NCI-H748 treated with DMSO at 0.1 percent for 48 hours (cell line): ENCODE results near the gene TNP2.

Experiments used
- DNase-seq: peaks from one replicate; lab custom pipeline; 2025; lab: John Stamatoyannopoulos, UW

TNP2 gene

DNA sequence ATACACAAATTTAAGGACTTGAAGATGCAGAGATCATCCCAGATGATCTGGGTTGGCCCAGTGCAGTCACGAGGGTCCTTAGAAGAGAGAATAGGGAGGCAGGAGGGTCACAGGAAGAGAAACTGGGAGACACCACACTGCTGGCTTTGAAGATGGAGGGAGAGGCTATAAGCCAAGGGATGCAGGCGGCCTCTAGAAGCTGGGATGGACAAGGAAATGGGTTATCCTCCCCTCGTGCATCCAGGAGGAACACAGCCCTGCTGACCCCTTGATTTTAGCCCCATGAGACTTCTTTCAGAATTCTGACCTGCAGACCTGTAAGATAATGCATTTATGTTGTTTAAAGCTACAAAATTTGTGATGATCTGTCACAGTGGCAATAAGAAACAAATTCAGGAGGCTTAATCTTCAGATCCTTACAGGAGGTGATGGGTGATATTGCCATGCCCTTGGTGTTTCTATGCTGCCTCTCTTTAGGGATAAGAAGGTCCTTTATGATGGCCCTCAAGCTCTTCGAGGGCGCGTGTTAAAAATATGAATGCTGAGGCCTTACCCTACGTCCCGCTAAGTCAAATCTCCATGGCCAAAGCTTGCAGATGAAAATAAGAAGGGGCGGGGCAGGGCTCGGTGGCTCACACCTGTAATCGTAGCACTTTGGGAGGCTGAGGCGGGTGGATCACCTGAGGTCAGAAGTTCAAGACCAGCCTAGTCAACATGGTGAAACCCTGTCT is 8.6 kb upstream of the TNP2 start:
- DNase-seq = no peak

DNA sequence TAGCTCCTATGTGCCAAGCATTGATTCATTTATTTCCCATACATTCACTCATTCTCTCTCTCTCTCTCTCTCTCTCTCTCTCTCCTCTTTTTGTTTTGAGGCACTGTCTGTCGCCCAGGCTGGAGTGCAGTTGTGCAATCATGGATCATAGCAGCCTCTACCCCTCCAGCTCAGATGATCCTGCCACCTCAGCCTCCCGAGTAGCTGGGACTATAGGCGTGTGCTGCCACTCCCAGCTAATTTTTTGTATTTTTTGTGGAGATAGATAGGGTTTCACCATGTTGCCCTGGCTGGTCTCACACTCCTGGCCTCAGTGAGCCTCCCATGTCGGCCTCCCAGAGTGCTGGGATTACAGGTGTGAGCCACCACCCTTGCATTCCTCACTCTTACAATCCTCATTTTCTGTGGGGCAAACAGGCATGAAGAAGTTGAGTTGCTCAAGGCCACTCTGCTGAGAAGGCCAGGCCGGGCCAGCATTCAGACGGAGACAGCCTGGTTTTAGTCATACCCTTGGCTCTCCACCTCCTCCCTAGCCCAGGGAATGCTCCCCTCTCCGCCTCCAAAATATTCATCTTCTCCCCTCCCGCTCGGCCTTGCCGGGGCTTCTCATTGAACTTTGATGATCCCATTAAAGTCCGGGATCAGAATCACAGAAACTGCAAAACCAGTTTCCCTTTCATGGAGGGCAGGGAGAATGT is 7.9 kb upstream of the TNP2 start:
- no peak for DNase-seq

DNA sequence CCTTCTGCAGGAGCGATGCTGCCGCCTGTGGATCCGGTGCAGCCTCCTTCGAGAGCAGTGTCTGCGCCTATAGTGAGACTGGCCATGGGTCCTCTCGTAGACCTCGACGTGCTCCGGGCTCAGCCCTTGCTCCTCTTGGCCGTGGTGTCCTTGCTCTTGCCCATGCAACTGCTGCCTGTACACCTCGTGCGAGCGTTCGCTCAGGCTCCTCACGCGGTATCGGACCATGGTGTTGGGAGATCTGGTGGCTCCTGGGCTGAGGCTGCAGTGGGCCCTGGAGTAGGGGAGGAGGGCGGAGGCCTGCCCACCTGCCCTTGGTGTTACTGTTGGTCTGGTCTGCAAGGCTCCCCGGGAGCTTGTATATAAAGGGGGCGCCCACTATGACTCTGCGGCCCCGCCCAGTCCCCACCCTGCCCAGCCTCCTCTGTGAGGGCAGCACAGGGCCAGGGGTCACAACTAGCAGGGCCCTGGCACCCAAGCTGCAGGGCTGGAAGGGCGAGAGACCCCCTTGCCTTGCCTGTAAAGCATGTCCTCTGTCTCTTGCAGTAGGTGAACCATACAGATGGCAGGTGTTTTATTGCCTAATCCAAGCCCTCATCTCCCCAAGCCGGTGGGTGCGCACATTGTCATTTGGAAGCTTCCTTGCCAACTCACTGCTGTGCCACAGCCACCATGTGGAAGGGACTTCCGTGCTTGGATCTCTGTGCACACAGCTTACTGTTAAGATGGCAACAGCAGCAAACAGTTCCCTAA is 7.2 kb upstream of the TNP2 start, which contains the start of gene PRM2:
Gene PRM2 (minus strand): TSS at position 338 of the 753 bp plus-strand sequence. CDS start 110 bp downstream, at position 228.
- DNase-seq = no peak

DNA sequence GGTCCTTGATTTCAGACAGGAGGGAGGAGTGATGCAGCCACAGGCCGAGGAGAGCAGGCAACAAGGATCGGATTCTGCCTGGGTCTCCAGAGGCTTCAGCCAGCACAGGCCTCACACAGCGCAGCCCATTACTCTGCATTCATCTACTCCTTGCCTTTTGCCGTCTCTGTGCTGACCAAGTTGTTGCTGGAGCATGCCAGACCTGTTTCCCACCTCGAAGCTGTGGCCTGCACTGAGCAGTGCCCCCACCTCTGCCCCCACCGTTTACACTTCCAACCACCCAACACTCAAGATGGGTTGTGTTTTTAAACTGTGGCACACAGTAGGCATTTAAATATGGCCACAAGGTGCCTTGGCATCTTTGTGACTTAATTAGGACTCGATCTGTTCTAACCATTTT is 5.8 kb upstream of the TNP2 start:
- no peak for DNase-seq

DNA sequence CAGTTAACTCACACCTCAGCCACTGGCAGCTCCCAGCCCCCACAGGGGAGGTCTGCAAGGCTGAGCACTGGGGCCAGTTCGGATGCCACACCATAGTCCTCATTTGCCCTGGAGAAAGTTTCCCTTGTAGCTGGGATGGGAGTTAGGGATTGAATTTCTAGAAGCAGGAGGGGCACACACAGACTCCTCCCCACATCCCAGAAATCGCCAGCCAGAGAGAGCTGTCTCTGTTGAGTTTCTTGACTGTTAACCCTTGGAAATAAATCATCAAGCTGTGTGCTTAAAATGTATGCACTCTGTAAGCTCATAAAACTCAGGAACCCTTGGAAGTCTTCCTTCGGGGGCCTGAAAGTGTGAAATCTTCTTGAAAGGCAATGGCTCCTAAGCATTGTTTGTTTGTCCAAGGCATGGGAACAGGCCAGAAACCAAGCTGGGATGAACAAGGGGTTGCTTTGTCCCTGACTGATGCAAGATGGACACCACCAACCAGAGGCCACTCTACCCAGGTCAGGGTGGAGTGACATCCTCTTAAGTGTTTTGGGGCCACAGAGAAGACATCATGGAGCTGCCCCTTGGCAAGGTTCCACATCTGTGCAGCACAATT is 4.7 kb upstream of the TNP2 start:
- no peak for DNase-seq

DNA sequence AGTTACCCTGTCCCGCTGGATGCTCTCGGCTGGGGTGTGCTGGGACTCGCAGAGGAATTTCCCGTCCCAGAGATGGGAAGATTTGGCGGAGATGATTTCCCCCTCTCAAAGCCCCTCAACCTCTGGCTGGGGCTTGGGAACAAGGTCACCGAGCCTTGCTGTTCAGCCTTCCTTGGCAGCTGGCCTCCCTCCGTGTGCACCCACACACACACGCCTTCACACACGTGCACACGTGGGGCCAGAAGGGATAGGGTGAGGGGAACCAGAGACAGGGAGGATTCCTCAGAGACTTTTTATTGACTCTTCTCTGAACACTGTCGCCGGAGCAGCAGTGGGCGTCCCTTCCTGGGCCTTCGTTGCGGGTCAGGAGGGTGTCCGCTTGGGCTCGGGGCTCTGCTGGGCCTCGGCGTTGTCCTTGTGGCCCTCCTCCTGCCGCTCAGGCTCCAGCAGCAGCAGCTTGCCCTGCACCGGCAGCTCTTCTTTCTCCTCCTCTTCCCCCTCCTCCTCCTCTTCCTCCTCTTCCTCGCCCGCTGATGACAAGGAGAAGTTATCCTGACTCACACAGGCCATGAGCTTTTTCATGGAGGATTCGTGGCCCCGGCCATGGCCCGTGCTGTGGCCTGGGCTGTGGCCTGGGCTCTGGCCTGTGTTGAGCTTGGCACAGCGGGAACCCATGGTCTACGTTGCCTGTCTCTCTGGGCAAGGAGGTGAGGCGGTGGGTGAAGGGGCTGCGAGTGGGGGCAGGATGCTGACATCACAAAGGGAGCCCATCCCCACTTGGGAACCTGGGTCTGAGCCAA is 4.0 kb upstream of the TNP2 start, which contains the start of gene PRM3:
Gene PRM3 (minus strand): TSS at position 709 of the 800 bp plus-strand sequence. CDS start 34 bp downstream, at position 675.
- DNase-seq = no peak

DNA sequence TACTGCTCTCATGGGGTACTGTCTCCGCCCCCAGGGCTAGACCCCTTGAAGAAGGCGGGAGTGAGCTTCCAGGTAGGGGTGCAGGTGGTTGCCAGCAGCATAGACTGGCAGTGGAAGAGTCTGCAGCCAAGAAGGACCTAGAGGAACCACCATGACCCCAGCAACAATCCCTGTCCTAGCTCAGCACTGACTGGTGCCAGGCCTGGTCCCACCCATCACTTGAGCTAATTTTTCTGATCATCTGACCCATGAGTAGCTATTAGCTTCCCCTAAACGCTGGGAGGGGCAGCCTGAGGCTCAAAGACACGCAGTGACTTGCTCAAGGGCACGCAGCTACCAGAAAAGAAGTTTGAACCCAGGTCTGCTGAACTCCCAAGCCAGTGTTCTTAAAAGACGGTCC is 3.4 kb upstream of the TNP2 start:
- no peak for DNase-seq

DNA sequence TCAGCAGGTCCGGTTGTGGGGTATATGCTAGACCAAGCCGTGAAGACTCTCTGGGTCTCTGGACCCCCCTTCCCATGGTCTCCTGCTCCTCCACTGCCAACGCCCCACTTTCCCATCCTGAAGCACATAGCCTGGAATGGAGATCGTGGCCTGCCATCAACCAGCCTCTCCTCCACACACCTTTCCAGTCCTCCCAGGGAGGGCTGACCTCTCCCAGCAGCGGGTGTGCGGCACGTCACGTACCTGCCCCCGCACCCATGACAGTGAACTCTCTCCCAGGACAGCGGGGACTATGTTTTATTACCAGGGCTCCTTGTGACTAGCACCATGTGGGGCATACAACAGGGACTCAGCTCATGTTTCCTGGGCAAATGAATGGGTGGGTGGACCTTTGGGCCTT is 2.5 kb upstream of the TNP2 start:
- DNase-seq = no peak

DNA sequence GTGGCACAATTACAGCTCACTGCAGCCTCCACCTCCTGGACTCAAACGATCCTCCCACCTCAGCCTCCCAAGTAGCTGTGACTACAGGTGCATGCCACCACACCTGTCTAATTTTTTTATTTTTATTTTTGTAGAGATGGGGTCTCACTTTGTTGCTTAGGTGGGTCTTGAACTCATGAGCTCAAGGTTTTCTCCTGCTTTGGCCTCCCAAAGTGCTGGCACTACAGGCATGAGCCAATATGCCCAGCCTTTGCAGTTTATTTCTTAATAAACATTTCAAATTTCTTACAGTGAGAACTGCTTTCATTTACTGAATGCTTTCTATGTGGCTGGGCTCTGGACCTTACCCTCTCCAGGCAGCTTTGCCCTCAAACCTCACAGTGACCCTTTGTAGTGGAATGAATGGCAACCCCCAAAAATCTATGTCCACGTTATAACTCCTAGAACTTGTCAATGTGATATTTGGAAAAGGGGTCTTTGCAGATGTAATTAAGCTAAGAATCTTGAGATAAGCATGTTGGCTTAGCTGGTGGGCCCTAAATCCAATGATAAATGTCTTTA is 1.6 kb upstream of the TNP2 start:
- DNase-seq = no peak

DNA sequence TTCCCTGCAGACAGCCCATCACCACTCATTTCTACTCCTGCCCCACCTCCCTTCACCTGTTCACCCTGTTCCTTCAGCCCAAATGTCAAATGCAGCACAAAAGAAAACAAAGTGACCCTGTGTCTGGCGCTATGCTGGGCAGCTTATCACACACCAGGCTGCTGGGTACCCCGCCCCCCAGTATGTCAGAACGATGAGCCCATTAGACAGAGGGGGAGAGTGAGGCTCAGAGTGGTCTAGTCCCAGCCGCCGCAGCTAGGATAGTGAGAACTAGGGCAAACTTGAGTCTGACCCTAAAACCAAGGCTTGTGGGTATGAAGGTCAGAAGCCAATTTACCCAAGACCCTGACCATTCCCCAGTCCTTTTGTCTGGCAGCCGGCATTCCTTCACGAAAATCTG is 4.0 kb downstream of the TNP2 start:
- DNase-seq = no peak

DNA sequence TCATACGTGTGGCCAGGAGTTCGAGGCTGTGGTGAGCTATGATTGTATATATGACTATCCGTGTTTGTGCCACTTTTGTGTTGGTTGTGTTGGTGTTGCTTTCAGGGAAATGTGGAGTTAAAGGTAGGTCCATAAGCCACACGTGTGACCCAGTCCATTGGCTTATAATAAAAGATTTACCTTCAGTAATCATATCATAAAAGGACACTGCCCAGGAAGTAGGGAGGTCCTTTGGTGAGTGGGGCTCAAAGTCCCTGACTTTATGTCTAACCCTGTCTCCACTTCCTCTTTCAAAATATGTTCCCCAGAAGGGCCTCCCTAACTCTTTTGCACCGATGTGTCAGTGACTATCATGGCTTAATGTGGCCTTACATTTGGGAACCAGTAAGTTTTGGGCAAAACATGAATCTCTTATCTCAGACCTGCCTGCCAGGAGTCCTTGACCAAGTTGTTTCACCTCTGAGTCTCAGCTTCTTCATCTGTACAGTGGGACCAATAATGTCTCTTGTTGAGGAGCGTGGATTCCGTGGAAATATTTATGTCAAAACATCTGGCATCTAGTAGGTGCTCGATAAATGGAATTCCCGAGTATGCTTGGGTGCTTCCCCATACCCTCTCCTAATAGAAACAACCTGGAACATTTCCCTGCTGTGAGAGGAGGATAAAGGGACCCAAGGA is 4.8 kb downstream of the TNP2 start:
- no peak for DNase-seq

DNA sequence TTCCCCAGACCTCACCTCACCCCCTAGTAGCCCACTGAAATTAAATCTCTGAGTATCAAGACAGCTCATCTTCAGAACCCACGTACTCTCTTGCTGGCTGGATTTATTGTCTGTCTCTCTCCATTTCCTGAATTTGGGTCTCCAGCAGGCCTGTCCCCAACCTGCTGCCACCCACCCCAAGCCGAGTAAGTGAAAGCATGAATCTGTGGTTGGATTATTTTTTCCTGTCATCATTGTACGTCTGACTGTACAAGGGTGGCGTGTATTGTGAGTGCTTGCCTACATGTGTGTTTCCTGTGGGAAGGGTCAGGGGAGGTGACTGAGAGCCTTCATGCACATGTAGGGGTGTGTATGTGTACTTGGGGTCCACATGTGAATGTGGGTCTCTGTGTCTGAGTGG is 5.4 kb downstream of the TNP2 start:
- DNase-seq = no peak

DNA sequence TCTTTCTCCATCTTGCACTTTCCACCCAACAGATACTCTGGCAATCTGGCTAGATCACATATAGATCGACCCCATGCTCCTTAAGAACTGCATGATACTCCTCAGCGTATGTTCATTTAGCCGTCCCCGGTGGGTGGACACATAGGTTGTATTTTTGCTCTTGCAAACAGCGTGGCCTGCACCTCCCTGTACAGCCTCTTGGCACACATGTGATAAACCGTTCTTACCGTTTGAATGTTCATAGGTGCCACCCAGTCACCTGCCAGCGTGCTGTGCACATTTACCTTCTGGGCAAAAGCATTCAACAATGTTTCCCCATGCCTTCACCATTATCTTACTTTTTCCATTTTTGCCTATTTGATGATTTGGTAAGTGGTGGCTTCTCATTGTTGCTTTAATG is 6.2 kb downstream of the TNP2 start:
- DNase-seq = no peak

DNA sequence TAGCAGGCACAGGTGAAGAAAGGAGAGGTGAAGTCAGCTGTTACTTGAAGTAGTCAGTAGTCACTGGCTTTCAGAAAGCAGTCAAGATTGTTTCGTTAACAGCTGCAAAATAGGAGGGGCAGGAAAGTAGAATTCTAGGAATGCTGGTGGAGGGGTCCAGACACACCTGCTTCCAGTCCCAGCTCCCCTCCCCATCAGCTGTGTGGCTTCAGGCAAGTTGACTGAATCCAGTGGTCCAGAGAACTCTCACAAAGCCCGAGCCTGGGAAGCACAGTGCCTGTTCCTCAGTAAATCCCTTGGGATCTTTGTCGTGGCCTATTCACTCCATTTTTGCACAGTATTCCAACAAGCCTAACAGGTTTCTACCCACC is 8.5 kb downstream of the TNP2 start:
- no peak for DNase-seq

DNA sequence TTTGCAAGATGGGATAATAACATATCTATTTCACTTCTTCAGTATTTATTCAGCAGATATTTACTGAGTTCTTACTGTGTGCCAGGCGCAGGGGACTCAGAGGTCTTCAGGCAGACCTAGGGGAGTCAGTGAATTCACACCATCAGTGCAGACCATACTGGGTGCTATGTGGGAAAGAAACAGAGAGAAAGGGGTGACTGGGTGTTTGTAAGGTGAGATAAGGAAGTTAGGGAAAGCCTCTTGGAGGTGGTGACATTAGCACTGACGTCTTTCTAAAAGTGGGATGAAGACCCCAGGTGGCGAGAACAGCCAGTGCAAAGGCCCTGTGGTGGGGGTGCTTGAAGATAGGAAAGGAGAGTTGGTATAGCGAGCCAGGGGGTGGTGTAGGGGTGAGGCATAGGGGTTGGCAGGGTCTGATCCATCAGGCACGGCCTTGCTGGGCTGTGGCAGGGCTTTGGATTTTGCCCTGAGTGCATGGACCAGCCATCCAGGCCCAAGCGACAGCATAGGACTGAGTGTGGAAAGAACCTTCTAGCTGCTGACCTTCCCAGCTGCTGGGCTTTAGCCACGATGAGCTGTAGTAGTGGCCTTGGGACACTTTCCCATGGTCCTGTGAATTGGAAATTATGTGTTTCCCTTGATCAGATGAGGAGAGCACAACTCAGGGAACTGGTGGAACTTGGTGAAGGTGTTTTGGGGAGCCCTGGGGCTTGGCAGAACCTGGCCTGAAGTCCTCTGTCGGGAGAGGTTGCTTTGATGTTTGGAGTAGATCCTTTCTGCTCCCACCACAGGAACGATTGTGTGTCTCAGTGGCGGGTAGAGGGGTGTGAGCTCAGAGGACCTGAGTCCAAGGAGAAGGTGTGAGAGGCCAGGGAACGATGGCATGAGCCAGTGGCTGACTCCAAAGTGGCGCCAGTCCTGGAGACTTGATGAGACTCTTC is 9.2 kb downstream of the TNP2 start:
- DNase-seq = no peak

DNA sequence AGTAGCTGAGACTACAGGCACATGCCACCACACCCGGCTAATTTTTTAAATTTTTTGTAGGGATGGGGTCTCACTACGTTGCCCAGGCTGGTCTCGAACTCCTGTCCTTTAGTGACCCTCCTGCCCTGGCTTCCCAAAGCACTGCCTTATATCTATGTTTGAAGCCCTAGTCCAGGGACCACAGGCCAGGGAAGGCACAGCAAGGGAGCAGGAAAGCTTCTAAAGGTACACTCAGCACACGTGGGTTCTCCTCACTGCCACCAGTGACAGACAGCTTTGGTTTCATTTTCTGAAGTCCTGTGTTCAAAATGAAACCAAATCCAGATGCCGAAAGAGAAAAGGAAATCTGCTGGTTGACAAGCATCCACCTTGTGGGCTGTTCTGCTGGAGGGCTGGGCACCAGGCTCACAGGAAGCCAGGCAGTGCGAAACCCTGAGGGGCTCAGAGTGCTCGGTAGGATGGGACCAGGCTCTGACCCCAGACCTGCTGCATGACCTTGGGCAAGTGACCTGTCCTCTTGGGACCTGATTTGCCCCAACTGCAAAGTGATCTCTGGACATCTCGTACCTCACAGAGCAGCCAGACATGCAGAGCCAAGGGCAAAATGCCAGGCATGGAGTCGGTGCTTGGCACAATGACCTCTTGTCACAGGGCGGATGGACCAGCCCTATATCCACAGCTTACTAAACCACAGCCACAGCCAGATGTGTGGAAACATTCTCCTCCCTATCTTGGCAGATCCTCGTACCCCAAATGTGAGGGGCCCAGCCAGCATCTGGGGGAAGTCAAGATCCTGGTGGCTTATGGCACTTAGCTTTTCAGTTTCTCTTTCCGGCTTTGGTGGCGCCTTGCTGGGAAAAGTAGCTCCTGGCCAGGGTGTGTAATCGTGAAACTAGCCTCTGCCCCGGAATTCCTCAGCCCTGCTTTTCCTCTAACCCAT is 10.3 kb downstream of the TNP2 start:
- DNase-seq = no peak

DNA sequence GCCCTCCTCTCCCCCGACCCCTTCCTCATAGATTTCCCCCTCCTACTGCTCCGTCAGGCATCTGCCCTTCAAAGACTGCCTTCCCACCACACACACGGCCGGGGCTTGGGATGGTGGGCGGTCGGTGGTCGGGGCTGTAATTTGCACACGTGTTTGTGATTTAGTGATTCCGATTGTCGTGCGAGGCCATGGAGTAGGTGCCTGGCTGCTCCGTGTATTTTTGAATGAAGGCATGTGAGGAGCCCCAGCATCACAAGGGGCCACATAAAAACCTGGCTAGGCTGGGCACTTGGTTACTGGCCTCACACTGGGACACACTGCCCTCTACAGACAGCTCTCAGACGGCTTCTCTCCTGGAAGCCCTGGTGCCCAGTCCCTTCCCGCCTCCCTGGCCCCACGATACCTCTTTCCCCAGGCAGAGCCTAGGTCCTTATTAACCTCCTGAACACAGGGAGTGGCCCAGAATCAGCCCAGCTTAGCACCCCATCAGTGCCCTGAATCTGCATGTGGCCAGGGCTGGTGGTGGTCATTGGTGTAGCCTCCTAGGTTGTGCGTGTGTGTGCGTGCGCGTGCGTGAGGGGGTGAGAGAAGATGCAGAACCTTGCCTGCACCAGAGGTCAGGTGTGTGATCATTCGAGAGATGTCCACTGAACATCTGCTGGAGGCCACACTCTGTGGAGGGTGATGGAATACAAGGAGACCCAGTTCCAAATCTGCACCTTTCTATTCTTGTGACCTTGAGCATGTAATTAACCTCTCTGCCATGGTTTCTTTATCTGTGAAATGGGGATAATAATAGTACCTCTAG is 11.8 kb downstream of the TNP2 start:
- peak; percentile 56 for DNase-seq
